Ishikawa (cell line): ENCODE data around the gene SAXO2.

ENCODE experiments used
- CEBPB ChIP-seq: IDR thresholded peaks from 2 replicates; pipeline ENCODE4 v1.6.1; 2012
- CREB1 ChIP-seq: IDR thresholded peaks from 2 replicates; pipeline ENCODE4 v1.6.1; 2012; ENCODE audit warnings: low read depth
- EGR1 ChIP-seq: IDR thresholded peaks from 2 replicates; pipeline ENCODE4 v1.6.1; 2012
- EP300 ChIP-seq: IDR thresholded peaks from 2 replicates; pipeline ENCODE4 v1.6.1; 2012; ENCODE audit warnings: borderline replicate concordance
- FOXM1 ChIP-seq: IDR thresholded peaks from 2 replicates; pipeline ENCODE4 v1.6.1; 2012; ENCODE audit warnings: low read depth, borderline replicate concordance
- MAX ChIP-seq: IDR thresholded peaks from 2 replicates; pipeline ENCODE4 v1.6.1; 2012
- NFIC ChIP-seq: IDR thresholded peaks from 2 replicates; pipeline ENCODE4 v1.6.1; 2012
- RAD21 ChIP-seq: IDR thresholded peaks from 2 replicates; pipeline ENCODE4 v1.6.1; 2012; ENCODE audit warnings: low read depth
- REST ChIP-seq: IDR thresholded peaks from 2 replicates; pipeline ENCODE4 v1.6.1; 2012; ENCODE audit warnings: low read depth, mild to moderate bottlenecking
- TAF1 ChIP-seq: IDR thresholded peaks from 2 replicates; pipeline ENCODE4 v1.6.1; 2012; ENCODE audit warnings: low read depth, mild to moderate bottlenecking
- TCF12 ChIP-seq: IDR thresholded peaks from 2 replicates; pipeline ENCODE4 v1.6.1; 2012; ENCODE audit warnings: low read depth
- TEAD4 ChIP-seq: IDR thresholded peaks from 2 replicates; pipeline ENCODE4 v1.6.1; 2012
- USF1 ChIP-seq: IDR thresholded peaks from 2 replicates; pipeline ENCODE4 v1.6.1; 2012
- YY1 ChIP-seq: IDR thresholded peaks from 2 replicates; pipeline ENCODE4 v1.6.1; 2012; ENCODE audit warnings: low read depth
- ZBTB7A ChIP-seq: IDR thresholded peaks from 2 replicates; pipeline ENCODE4 v1.6.1; 2012; ENCODE audit warnings: low read depth

Gene SAXO2

GRCh38 chr15:82314769-82315518 lies 52.3 kb downstream of the SAXO2 start:
- no peak for TF ChIP-seq REST
- no peak for TF ChIP-seq MAX

GRCh38 chr15:82315519-82316246 lies 53.1 kb downstream of the SAXO2 start:
- TF ChIP-seq MAX (no peak), TEAD4 (no peak), TCF12 (no peak), USF1 (no peak), FOXM1 (no peak), CEBPB (no peak), ZBTB7A (no peak), REST (no peak), TAF1 (no peak), RAD21 (no peak), EGR1 (no peak), YY1 (no peak), EP300 (no peak)

GRCh38 chr15:82317091-82317489 lies 54.5 kb downstream of the SAXO2 start:
- TF ChIP-seq MAX = no peak
- TF ChIP-seq CREB1 = no peak
- TF ChIP-seq EGR1 = no peak
- no peak for TF ChIP-seq RAD21

- 0 out of 2 replicates have a peak, but pooled peaks have one; percentile 20 for TF ChIP-seq NFIC
These were observed 54.9 kb downstream of the SAXO2 start for GRCh38 chr15:82317516-82317915.

- TF ChIP-seq RAD21 = peak; percentile 17; the same call in 1 of the 2 replicates
These were observed 66.4 kb downstream of the SAXO2 start for GRCh38 chr15:82329039-82329438.
